B cell (primary cell): ENCODE data around the gene AK9. TPM values are rescaled to one million over a fixed set of nuclear protein-coding genes. Genes with fewer than 3 reads are reported as not detected.

ENCODE experiments used
- ATAC-seq: fragments of 200-7000 bp; cut with Tn5 transposase; one replicate; pipeline ENCODE4 v1.10.0; 2021; ENCODE audit warnings: low read depth, mild to moderate bottlenecking, moderate number of reproducible peaks, moderate library complexity
- CTCF ChIA-PET: fragments of 350-600 bp; sonication (Branson Sonifier 250); formaldehyde crosslinking; loops from one replicate; lab custom pipeline; 2021; ENCODE audit warnings: antibody characterized with exemption, inconsistent platforms; lab: Charles Lee
- POLR2A ChIA-PET: fragments of 350-600 bp; sonication (Branson Sonifier 250); formaldehyde crosslinking; loops from one replicate; lab custom pipeline; 2021; ENCODE audit warnings: antibody characterized with exemption; lab: Charles Lee
- DNase-seq: peaks from one replicate; pipeline ENCODE4 v3.0.0; 2013
- H2AFZ ChIP-seq: 2 replicates; pipeline ENCODE4 v1.6.1; 2012; ENCODE audit warnings: mild to moderate bottlenecking, low read depth, low read length; ENCODE audit not compliant: insufficient read depth, poor library complexity, severe bottlenecking
- H3K27ac ChIP-seq, 2 donors: 1 replicate in 1 of 2; 2 replicates in 1 of 2; pipeline ENCODE4 v1.5.1; 2012 to 2013; ENCODE audit warnings: low read length in 2 of 2, mild to moderate bottlenecking in 2 of 2, moderate library complexity in 1 of 2
- H3K27me3 ChIP-seq, 4 experiments: fragments of 200-600 bp in 1 of 4; sonication (generic) in 1 of 4; replicated peaks in 1 of 4; 1 replicate in 2 of 4; 2 replicates in 2 of 4; pipeline versions ENCODE4 v1.6.1 to v1.7.0; 2013 to 2016; ENCODE audit warnings: low read length in 3 of 4, mild to moderate bottlenecking in 2 of 4, mixed read lengths in 1 of 4, moderate library complexity in 1 of 4; ENCODE audit not compliant: insufficient read depth in 4 of 4, control insufficient read depth in 3 of 4; ENCODE audit errors: control extremely low read depth in 1 of 4
- H3K36me3 ChIP-seq, 2 experiments: replicated peaks in 1 of 2; 1 replicate in 1 of 2; 2 replicates in 1 of 2; pipeline versions ENCODE4 v1.6.1 to v1.7.1; 2013; ENCODE audit warnings: low read length in 1 of 2; ENCODE audit not compliant: insufficient read depth in 2 of 2, control insufficient read depth in 1 of 2; ENCODE audit errors: control extremely low read depth in 1 of 2, extremely low read depth in 1 of 2
- H3K4me1 ChIP-seq, 2 donors: fragments of 200-600 bp in 1 of 2; sonication (generic) in 1 of 2; 1 replicate in 1 of 2; 2 replicates in 1 of 2; pipeline versions ENCODE4 v1.5.1 to v1.6.1; 2013 to 2017; ENCODE audit warnings: low read length in 2 of 2; ENCODE audit not compliant: control insufficient read depth in 2 of 2, insufficient read depth in 2 of 2
- H3K4me2 ChIP-seq: replicated peaks from 2 replicates; pipeline ENCODE3; 2012; ENCODE audit warnings: mild to moderate bottlenecking, low read depth, low read length; ENCODE audit not compliant: poor library complexity, severe bottlenecking
- H3K4me3 ChIP-seq, 5 experiments: fragments of 200-600 bp in 1 of 5; sonication (generic) in 1 of 5; 1 replicate in 3 of 5; 2 replicates in 2 of 5; pipeline versions ENCODE4 v1.5.1 to v1.7.0; 2011 to 2016; ENCODE audit warnings: low read length in 4 of 5, mild to moderate bottlenecking in 4 of 5, low read depth in 2 of 5, control low read depth in 1 of 5, moderate library complexity in 1 of 5; ENCODE audit not compliant: insufficient read depth in 1 of 5; ENCODE audit errors: control extremely low read depth in 1 of 5, extremely low read depth in 1 of 5
- H3K79me2 ChIP-seq: fragments of 200-600 bp; sonication (generic); one replicate; pipeline ENCODE4 v1.6.0; 2016; ENCODE audit warnings: low read length; ENCODE audit not compliant: control insufficient read depth, insufficient read depth
- H3K9ac ChIP-seq: fragments of 200-600 bp; sonication (generic); 2 replicates; pipeline ENCODE4 v1.6.1; 2017; ENCODE audit warnings: mild to moderate bottlenecking, low read length, moderate library complexity
- H3K9me3 ChIP-seq, 3 donors: one replicate each; pipeline versions ENCODE4 v1.6.1 to v1.7.1; 2013; ENCODE audit warnings: low read length in 2 of 3; ENCODE audit not compliant: control insufficient read depth in 2 of 3, insufficient read depth in 1 of 3; ENCODE audit errors: control extremely low read depth in 1 of 3
- H4K20me1 ChIP-seq: 2 replicates; pipeline ENCODE4 v1.6.0; 2012; ENCODE audit warnings: mild to moderate bottlenecking, low read length; ENCODE audit not compliant: insufficient read depth, control insufficient read depth, poor library complexity, severe bottlenecking
- H3K27ac Mint-ChIP-seq: one replicate; pipeline ENCODE4 v1.8.0; 2021; ENCODE audit warnings: mixed read lengths
- H3K27me3 Mint-ChIP-seq: one replicate; pipeline ENCODE4 v1.8.0; 2021; ENCODE audit warnings: mixed read lengths
- H3K4me1 Mint-ChIP-seq: one replicate; pipeline ENCODE4 v1.8.0; 2021; ENCODE audit warnings: mixed read lengths
- H3K4me3 Mint-ChIP-seq: one replicate; pipeline ENCODE4 v1.8.0; 2021; ENCODE audit warnings: mixed read lengths
- H3K9me3 Mint-ChIP-seq: one replicate; pipeline ENCODE4 v1.8.0; 2022; ENCODE audit warnings: mixed read lengths; ENCODE audit not compliant: insufficient read depth
- CTCF ChIP-seq: fragments of 200-600 bp; IDR thresholded peaks from one replicate; pipeline ENCODE4 v1.8.0; 2022; ENCODE audit warnings: antibody characterized with exemption, mild to moderate bottlenecking
- EZH2 ChIP-seq: IDR thresholded peaks from 2 replicates; pipeline ENCODE4 v1.6.1; 2012; ENCODE audit warnings: borderline replicate concordance, low read depth, mild to moderate bottlenecking, moderate library complexity, low read length; ENCODE audit not compliant: insufficient read depth, poor library complexity, severe bottlenecking
- WGBS: methylation state at CpG from one replicate; pipeline ENCODE4 v1.1.5; 2013; ENCODE audit warnings: missing lambda C conversion rate; ENCODE audit not compliant: insufficient coverage; 5-methylcytosine and 5-hydroxymethylcytosine counted together
- intact Hi-C: fragments of 100-400 bp; cut with micrococcal nuclease; formaldehyde crosslinking; loops from one replicate; pipeline ENCODE4 v1.10.0; 2022
- polyA plus RNA-seq: library from polyadenylated mRNA; depleted of rRNA; stranded (reverse); fragments of >200 nt; gene quantifications from 2 replicates; pipeline ENCODE4 v1.2.3, GENCODE V29; 2012
- total RNA-seq, 2 donors: library from RNA; stranded (reverse); fragments of 120-200 nt in 1 of 2; gene quantifications; 1 replicate in 1 of 2; 2 replicates in 1 of 2; pipeline versions ENCODE4 v1.2.3 to v1.2.4, GENCODE V29; 2013 to 2022

The AK9 gene
- total and polyA plus RNA-seq, 2 donors (not counting 1 experiment from before 2014, with no cell fraction given), result 6.4 to 26.5 TPM

- H3K4me1 ChIP-seq, result no peaks in the 10 kb centered on the region
- H3K4me1 Mint-ChIP-seq, result no peaks in the 10 kb centered on the region
- no peak overlapping the region for H3K4me2 ChIP-seq
- H3K4me3 Mint-ChIP-seq, result no peak overlapping the region
- ATAC-seq, result no peak
- H3K27me3 Mint-ChIP-seq, result no peaks in the 10 kb centered on the region
- no peak overlapping the region for H3K9ac ChIP-seq
- H3K27me3 ChIP-seq, result no peaks in the 10 kb centered on the region
- TF ChIP-seq CTCF (no peak), EZH2 (no peak)
- 58% methylated on average over 2 of the region's 4 CpGs for WGBS
- no peak overlapping the region for H2AFZ ChIP-seq
- no peak overlapping the region for H3K27ac Mint-ChIP-seq
- H3K27ac ChIP-seq, result no peak overlapping the region
- no peaks in the 10 kb centered on the region for H3K79me2 ChIP-seq
- ChIA-PET CTCF (interaction anchor here (1.0 kb wide), 1 partner anchor 22 kb away, joined by 3 read pairs; no protein-coding TSS in a partner anchor), POLR2A (no interaction called here)
- no peak for DNase-seq
- peaks cover 0 to 6% (median 0%) of the 10 kb centered on the region in 3 donors for H3K9me3 ChIP-seq
- H3K36me3 ChIP-seq, result no peaks in the 10 kb centered on the region
- intact Hi-C loops, result no loop called here
- H3K9me3 Mint-ChIP-seq, result peaks cover 2% of the 10 kb centered on the region
- no peaks in the 10 kb centered on the region for H4K20me1 ChIP-seq
- H3K4me3 ChIP-seq, result no peak overlapping the region
These were observed 183.4 kb downstream of the AK9 start for GRCh38 chr6:109507490-109508072.

- Histone ChIP-seq H3K4me3 (no peak overlapping the region), H3K27me3 (no peaks in the 10 kb centered on the region), H3K4me2 (no peak overlapping the region), H2AFZ (no peak overlapping the region), H4K20me1 (no peaks in the 10 kb centered on the region), H3K9me3 (peaks cover 0 to 6% (median 0%) of the 10 kb centered on the region in 3 donors), H3K79me2 (no peaks in the 10 kb centered on the region), H3K36me3 (no peaks in the 10 kb centered on the region), H3K4me1 (no peaks in the 10 kb centered on the region), H3K27ac (no peak overlapping the region), H3K9ac (no peak overlapping the region)
- intact Hi-C loops, result no loop called here
- no peak for TF ChIP-seq EZH2
- no peak for TF ChIP-seq CTCF
- peaks cover 2% of the 10 kb centered on the region for H3K9me3 Mint-ChIP-seq
- ATAC-seq (no peak), DNase-seq (no peak)
- ChIA-PET CTCF (interaction anchor here (1.0 to 1.2 kb wide), 2 partner anchors 23 to 123 kb away, joined by 3 read pairs; no protein-coding TSS in a partner anchor), POLR2A (no interaction called here)
- H3K4me3 Mint-ChIP-seq, result no peak overlapping the region
- 100% methylated on average over 1 of the region's 2 CpGs for WGBS
- no peaks in the 10 kb centered on the region for H3K4me1 Mint-ChIP-seq
- H3K27ac Mint-ChIP-seq, result no peak overlapping the region
- H3K27me3 Mint-ChIP-seq, result peaks cover 3% of the 10 kb centered on the region
These were observed 184.2 kb downstream of the AK9 start for GRCh38 chr6:109506841-109507240.
